Liver (tissue), 9 donors: Measurements from ENCODE around the gene ANKS3. TPM values are rescaled to one million over a fixed set of nuclear protein-coding genes. Genes with fewer than 3 reads are reported as not detected.
A peak's percentile ranks its signal among the peaks of the same experiment; 100 is the strongest.

Experiments used
- DNase-seq: peaks from one replicate; pipeline ENCODE4 v3.0.0-alpha.2; 2017; ENCODE audit warnings: low spot score
- H3K27ac ChIP-seq, 2 donors: one replicate each; pipeline ENCODE4 v1.7.0; 2013; ENCODE audit warnings: inconsistent platforms in 2 of 2, low read length in 2 of 2, control low read depth in 1 of 2, low read depth in 1 of 2, mild to moderate bottlenecking in 1 of 2
- H3K27me3 ChIP-seq, 4 donors: one replicate each; pipeline versions ENCODE4 v1.6.1 to v1.7.0; 2013; ENCODE audit warnings: low read length in 3 of 4, inconsistent platforms in 1 of 4, mild to moderate bottlenecking in 1 of 4, moderate library complexity in 1 of 4; ENCODE audit not compliant: control insufficient read depth in 4 of 4, insufficient read depth in 4 of 4
- H3K36me3 ChIP-seq, 4 donors: one replicate each; pipeline versions ENCODE4 v1.6.1 to v1.7.0; 2013; ENCODE audit warnings: low read length in 3 of 4, mild to moderate bottlenecking in 3 of 4, low read depth in 1 of 4, moderate library complexity in 1 of 4; ENCODE audit not compliant: control insufficient read depth in 4 of 4, insufficient read depth in 3 of 4
- H3K4me1 ChIP-seq, 4 donors: one replicate each; pipeline versions ENCODE4 v1.6.1 to v1.7.0; 2013; ENCODE audit warnings: low read length in 3 of 4, mild to moderate bottlenecking in 3 of 4, moderate library complexity in 1 of 4; ENCODE audit not compliant: control insufficient read depth in 4 of 4, insufficient read depth in 4 of 4
- H3K4me3 ChIP-seq, 3 donors: one replicate each; pipeline versions ENCODE4 v1.6.1 to v1.7.0; 2013; ENCODE audit warnings: low read length in 3 of 3, control low read depth in 1 of 3, low read depth in 1 of 3, mild to moderate bottlenecking in 1 of 3
- H3K9ac ChIP-seq, 2 donors: one replicate each; pipeline ENCODE4 v1.7.0; 2013; ENCODE audit warnings: low read length in 2 of 2, mild to moderate bottlenecking in 2 of 2, moderate library complexity in 2 of 2, control low read depth in 1 of 2, low read depth in 1 of 2
- H3K9me3 ChIP-seq, 4 donors: one replicate each; pipeline versions ENCODE4 v1.6.1 to v1.7.0; 2013; ENCODE audit warnings: low read length in 3 of 4; ENCODE audit not compliant: control insufficient read depth in 4 of 4
- ATF3 ChIP-seq: IDR thresholded peaks from 2 replicates; pipeline ENCODE4 v1.6.1; 2016; ENCODE audit warnings: antibody characterized with exemption
- CTCF ChIP-seq: fragments of 150-350 bp; IDR thresholded peaks from 2 replicates; pipeline ENCODE4 v1.5.1; 2017; ENCODE audit warnings: improper control_type of control experiment, low read depth, low read length; ENCODE audit not compliant: missing input control
- EGR1 ChIP-seq, 2 donors: IDR thresholded peaks; 2 replicates each; pipeline ENCODE4 v1.6.1; 2016 to 2018; ENCODE audit warnings: antibody characterized with exemption in 2 of 2, low read depth in 2 of 2
- FOXA1 ChIP-seq: IDR thresholded peaks from 2 replicates; pipeline ENCODE4 v1.6.1; 2016; ENCODE audit warnings: antibody characterized with exemption
- FOXA2 ChIP-seq: IDR thresholded peaks from 2 replicates; pipeline ENCODE4 v1.6.1; 2016; ENCODE audit warnings: antibody characterized with exemption
- GABPA ChIP-seq, 2 donors: IDR thresholded peaks in 1 of 2; conservative IDR thresholded peaks in 1 of 2; 2 replicates each; pipeline ENCODE4 v1.6.1; 2016; ENCODE audit warnings: antibody characterized with exemption in 2 of 2, mild to moderate bottlenecking in 1 of 2, moderate library complexity in 1 of 2
- HNF4A ChIP-seq, 2 donors: conservative IDR thresholded peaks; 2 replicates each; pipeline ENCODE4 v1.6.1; 2016; ENCODE audit warnings: antibody characterized with exemption in 2 of 2, mild to moderate bottlenecking in 2 of 2
- HNF4G ChIP-seq: IDR thresholded peaks from 2 replicates; pipeline ENCODE4 v1.6.1; 2016; ENCODE audit warnings: antibody characterized with exemption
- JUND ChIP-seq, 2 donors: IDR thresholded peaks; 2 replicates each; pipeline ENCODE4 v1.6.1; 2016; ENCODE audit warnings: antibody characterized with exemption in 2 of 2
- MAX ChIP-seq: IDR thresholded peaks from 2 replicates; pipeline ENCODE4 v1.6.1; 2016; ENCODE audit warnings: antibody characterized with exemption
- NR2F2 ChIP-seq: IDR thresholded peaks from 2 replicates; pipeline ENCODE4 v1.6.1; 2016; ENCODE audit warnings: antibody characterized with exemption
- RAD21 ChIP-seq, 2 donors: IDR thresholded peaks; 2 replicates each; pipeline ENCODE4 v1.6.1; 2016; ENCODE audit warnings: antibody characterized with exemption in 2 of 2, mild to moderate bottlenecking in 2 of 2
- REST ChIP-seq: IDR thresholded peaks from 2 replicates; pipeline ENCODE4 v1.6.1; 2016; ENCODE audit warnings: antibody characterized with exemption, mild to moderate bottlenecking
- RXRA ChIP-seq, 2 donors: IDR thresholded peaks; 2 replicates each; pipeline ENCODE4 v1.6.1; 2017 to 2018; ENCODE audit warnings: antibody characterized with exemption in 2 of 2, mild to moderate bottlenecking in 1 of 2
- SP1 ChIP-seq: IDR thresholded peaks from 2 replicates; pipeline ENCODE4 v1.6.1; 2018; ENCODE audit warnings: antibody characterized with exemption, mild to moderate bottlenecking
- YY1 ChIP-seq: IDR thresholded peaks from 2 replicates; pipeline ENCODE4 v1.6.1; 2016; ENCODE audit warnings: antibody characterized with exemption, mild to moderate bottlenecking
- ZBTB33 ChIP-seq: IDR thresholded peaks from 2 replicates; pipeline ENCODE4 v1.6.1; 2016; ENCODE audit warnings: antibody characterized with exemption
- WGBS: extraction: QIAGEN DNeasy Blood & Tissue Kit; methylation state at CpG from one replicate; pipeline ENCODE4 v1.1.7; 2013; 5-methylcytosine and 5-hydroxymethylcytosine counted together
- polyA plus RNA-seq, 2 donors: library from polyadenylated mRNA; stranded (reverse) in 1 of 2; unstranded in 1 of 2; fragments of 200-250 nt in 1 of 2; fragments of >200 nt in 1 of 2; fragmentation: Nextera tagmentation in 1 of 2; extraction: Ambion mirVana in 1 of 2; gene quantifications; one replicate each; pipeline versions ENCODE4 v1.2.1 to v1.2.3, GENCODE V29; 2013 to 2015
- total RNA-seq, 2 donors: library from RNA; depleted of rRNA; stranded (reverse); fragments of >200 nt; gene quantifications; one replicate each; pipeline ENCODE4 v1.2.3, GENCODE V29; 2014
- donor health status: healthy.
- donor health status: healthy.
- donor health status: healthy.
- donor health status: healthy.
- donor health status: healthy.

The ANKS3 gene
- total and polyA plus RNA-seq, 4 donors: 4.0 to 14.0 (median 4.7) TPM

- H3K27me3 ChIP-seq: no peaks in the 10 kb centered on the region
- no peaks in the 10 kb centered on the region for H3K9me3 ChIP-seq
- H3K9ac ChIP-seq: no peak overlapping the region
- H3K4me1 ChIP-seq: peaks cover 13 to 90% (median 67%) of the 10 kb centered on the region in 4 donors
- WGBS: 91% methylated on average over 21 of the region's 21 CpGs
- H3K36me3 ChIP-seq: peaks cover 0 to 12% (median 4%) of the 10 kb centered on the region in 4 donors
- peak overlapping the region in 1 of 2 donors; percentile 98 for H3K27ac ChIP-seq
- TF ChIP-seq YY1: no peak
- TF ChIP-seq NR2F2: no peak
- TF ChIP-seq REST: no peak
- no peak for TF ChIP-seq HNF4A (conservative IDR thresholded peaks at IDR 0.05)
- TF ChIP-seq JUND (IDR thresholded peaks at IDR 0.05): no peak
- TF ChIP-seq RXRA (IDR thresholded peaks at IDR 0.05): no peak
- TF ChIP-seq EGR1 (IDR thresholded peaks at IDR 0.05; ENCODE audit: low read depth in 2 of 2): no peak
- TF ChIP-seq ZBTB33: no peak
- TF ChIP-seq HNF4G: no peak
- no peak for TF ChIP-seq RAD21 (IDR thresholded peaks at IDR 0.05)
- no peak for TF ChIP-seq ATF3
- TF ChIP-seq FOXA2: no peak
- no peak for TF ChIP-seq GABPA (IDR thresholded peaks at IDR 0.05 in 1 of 2, conservative IDR thresholded peaks at IDR 0.05 in 1 of 2)
- DNase-seq: no peak
- no peak overlapping the region for H3K4me3 ChIP-seq
These were observed 44.9 kb downstream of the ANKS3 start for GRCh38 chr16:4689091-4689671.

- no peak overlapping the region for H3K9ac ChIP-seq
- TF ChIP-seq ZBTB33 (no peak), RXRA (IDR thresholded peaks at IDR 0.05) (no peak), FOXA1 (no peak), GABPA (IDR thresholded peaks at IDR 0.05 in 1 of 2, conservative IDR thresholded peaks at IDR 0.05 in 1 of 2) (no peak), NR2F2 (no peak), MAX (no peak), ATF3 (no peak), SP1 (no peak), CTCF (no peak), REST (no peak), RAD21 (IDR thresholded peaks at IDR 0.05) (no peak), HNF4G (no peak), JUND (IDR thresholded peaks at IDR 0.05) (no peak), YY1 (no peak)
- peak overlapping the region; percentile 55 to 98 for H3K27ac ChIP-seq
- no peak for DNase-seq
- H3K4me1 ChIP-seq: peaks cover 16 to 90% (median 71%) of the 10 kb centered on the region in 4 donors
- H3K36me3 ChIP-seq: peaks cover 0 to 12% (median 4%) of the 10 kb centered on the region in 4 donors
- 96% methylated on average over 22 of the region's 22 CpGs for WGBS
- H3K4me3 ChIP-seq: no peak overlapping the region
- no peaks in the 10 kb centered on the region for H3K27me3 ChIP-seq
- H3K9me3 ChIP-seq: no peaks in the 10 kb centered on the region
These were observed 45.4 kb downstream of the ANKS3 start for GRCh38 chr16:4688674-4689045.
